ENCODE data around the gene GDPD1.

- TF ChIP-seq REST (tag by site-specific recombination; IDR thresholded peaks at IDR 0.05): no peak
- TF ChIP-seq ZSCAN30 (tag by site-specific recombination; IDR thresholded peaks at IDR 0.05): no peak
- no peak for TF ChIP-seq MZF1 (tag by site-specific recombination; IDR thresholded peaks at IDR 0.05; ENCODE audit: borderline replicate concordance)
- no peak for TF ChIP-seq ZNF354C (tag by site-specific recombination; IDR thresholded peaks at IDR 0.05; ENCODE audit: borderline replicate concordance, low read depth)
- TF ChIP-seq ZNF174 (tag by site-specific recombination; IDR thresholded peaks at IDR 0.05): no peak
- TF ChIP-seq ZBTB21 (tag by site-specific recombination; IDR thresholded peaks at IDR 0.05): no peak
- no peak for TF ChIP-seq ZEB2 (tag by site-specific recombination; IDR thresholded peaks at IDR 0.05)
- TF ChIP-seq CTCF (tag by site-specific recombination; IDR thresholded peaks at IDR 0.05): no peak
- TF ChIP-seq PBX3 (CRISPR knock-in tag; IDR thresholded peaks at IDR 0.05): no peak
- TF ChIP-seq ZNF645 (tag by site-specific recombination; IDR thresholded peaks at IDR 0.05): no peak
- TF ChIP-seq ZNF292 (tag by site-specific recombination; IDR thresholded peaks at IDR 0.05; ENCODE audit: borderline replicate concordance, low read depth): no peak
- TF ChIP-seq ZIC2 (tag by site-specific recombination; IDR thresholded peaks at IDR 0.05): no peak
- TF ChIP-seq BCL11B (tag by site-specific recombination; IDR thresholded peaks at IDR 0.05; ENCODE audit: low read depth): no peak
- TF ChIP-seq ZNF501 (tag by site-specific recombination; IDR thresholded peaks at IDR 0.05): no peak
These were observed 84.5 kb downstream of the GDPD1 start for GRCh38 chr17:59304811-59305210.
